VCaP (cell line): ENCODE results near the gene POC1A.
A peak's percentile ranks its signal among the peaks of the same experiment; 100 is the strongest.
"Not testable (repeated sequence)": the region's sequence is repeated elsewhere in the genome, so short reads cannot be mapped to it uniquely, and the experiment has no call there.

Experiments
- H3K27ac ChIP-seq: fragments of 450-650 bp; 2 replicates; pipeline ENCODE4 v1.5.1; 2017
- CTCF ChIP-seq: fragments of 450-650 bp; conservative IDR thresholded peaks from 2 replicates; pipeline ENCODE4 v1.5.1; 2017; ENCODE audit warnings: mild to moderate bottlenecking, moderate library complexity

Gene POC1A

DNA sequence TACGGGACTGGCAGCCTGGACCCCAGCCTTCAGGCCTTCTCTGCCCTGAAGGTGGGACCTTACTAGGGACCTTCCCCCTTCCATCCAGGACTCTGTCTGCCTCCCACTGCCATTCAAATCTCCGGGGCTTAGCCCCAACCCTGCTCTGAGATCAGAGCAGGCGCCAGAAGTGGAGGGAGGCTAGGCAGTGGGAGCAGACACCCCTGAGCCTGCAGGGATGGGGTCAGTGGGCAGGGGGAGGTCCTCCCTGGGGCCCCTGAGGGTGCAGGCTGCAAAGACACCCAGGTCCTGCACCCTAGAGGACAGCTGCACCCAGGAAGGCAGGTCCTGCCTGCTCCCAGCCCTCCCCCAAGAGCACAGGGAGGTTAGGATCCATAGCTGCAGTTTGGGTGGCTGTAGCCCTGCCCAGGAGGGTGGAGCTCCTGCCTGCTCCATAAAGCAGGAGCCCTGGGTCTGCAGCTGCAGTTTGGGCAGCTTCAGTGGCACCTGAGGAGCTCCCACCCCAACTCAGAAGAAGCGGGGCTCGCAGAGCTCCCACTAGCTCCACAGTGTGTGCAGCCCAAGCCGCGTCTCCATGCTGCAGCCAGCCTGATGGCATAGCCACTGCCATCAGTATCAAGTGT, 8.1 kb upstream of the POC1A start:
- peak overlapping the region; percentile 73 for H3K27ac ChIP-seq
- no peak for TF ChIP-seq CTCF

- no peak for TF ChIP-seq CTCF
- no peak overlapping the region for H3K27ac ChIP-seq
Observed at GRCh38 chr3:52159503-52159902, 5.3 kb upstream of the POC1A start.

DNA sequence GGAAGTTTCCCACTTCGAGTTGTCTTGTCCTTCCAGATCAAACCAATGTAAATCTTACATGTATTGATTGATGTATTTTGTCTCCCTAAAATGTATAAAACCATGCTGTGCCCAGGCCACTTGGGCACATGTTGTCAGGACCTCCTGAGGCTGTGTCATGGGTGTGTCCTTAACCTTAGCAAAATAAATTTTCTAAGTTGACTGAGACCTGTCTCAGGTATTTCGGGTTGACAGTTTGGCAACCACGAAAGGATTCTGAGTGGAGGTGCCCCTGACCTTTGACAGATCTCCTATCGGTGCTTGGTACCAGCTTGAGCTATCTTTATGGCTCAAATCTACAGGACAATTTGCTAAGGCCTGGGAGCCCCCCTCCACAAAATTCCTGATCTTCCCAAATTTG, 1.7 kb upstream of the POC1A start:
- no peak for TF ChIP-seq CTCF
- H3K27ac ChIP-seq: no peak overlapping the region

DNA sequence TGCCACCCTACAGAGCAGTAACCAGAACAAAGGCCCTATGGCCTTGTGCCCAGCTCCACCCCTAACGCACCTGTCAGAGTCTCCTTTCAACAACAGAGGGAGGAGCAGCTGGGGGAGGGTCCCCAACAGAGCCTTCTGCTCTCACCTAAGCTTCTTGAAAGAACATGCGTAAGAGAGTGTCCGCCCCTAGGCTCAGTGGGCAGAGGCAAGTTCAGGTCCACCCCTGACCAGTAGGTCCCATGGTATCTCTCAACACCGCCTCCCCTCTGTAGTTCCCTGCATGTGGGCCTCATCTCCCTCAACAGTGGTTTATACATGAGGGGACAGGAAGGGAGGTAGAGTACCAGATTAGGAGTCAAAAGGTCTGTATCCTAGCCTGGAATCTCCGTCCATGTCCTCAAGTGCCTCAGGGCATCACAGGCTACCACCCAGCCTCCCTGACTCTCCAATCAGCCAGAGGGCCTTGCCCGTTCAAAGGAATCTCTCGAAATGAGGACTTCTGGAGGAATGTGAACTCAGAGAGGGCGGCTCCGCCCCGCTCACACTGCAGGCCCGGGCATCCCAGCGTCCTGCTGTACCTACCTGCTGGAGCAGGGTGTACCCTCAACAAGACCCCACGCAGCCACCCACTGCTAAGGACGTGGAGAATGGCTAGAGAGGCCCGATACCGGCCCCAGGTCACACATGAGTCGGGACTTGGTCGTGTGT, 680 bp downstream of the POC1A start:
- no peak for TF ChIP-seq CTCF
- peak overlapping the region; percentile 82 for H3K27ac ChIP-seq

DNA sequence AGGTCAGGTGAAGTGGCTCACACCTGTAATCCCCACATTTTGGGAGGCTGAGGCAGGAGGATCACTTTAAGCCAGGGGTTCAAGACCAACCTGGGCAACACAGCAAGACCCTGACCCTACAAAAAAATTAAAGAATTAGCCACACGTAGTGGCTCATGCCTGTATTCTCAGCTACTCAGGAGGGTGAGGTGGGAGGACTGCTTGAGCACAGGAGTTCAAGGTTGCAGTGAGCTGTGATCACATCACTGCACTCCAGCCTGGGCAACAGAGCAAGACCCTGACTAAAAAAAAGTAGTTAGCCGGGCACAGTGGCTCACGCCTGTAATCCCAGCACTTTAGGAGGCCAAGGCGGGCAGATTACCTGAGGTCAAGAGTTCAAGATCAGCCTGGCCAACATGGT, 2.2 kb downstream of the POC1A start:
- not testable (repeated sequence) for H3K27ac ChIP-seq

DNA sequence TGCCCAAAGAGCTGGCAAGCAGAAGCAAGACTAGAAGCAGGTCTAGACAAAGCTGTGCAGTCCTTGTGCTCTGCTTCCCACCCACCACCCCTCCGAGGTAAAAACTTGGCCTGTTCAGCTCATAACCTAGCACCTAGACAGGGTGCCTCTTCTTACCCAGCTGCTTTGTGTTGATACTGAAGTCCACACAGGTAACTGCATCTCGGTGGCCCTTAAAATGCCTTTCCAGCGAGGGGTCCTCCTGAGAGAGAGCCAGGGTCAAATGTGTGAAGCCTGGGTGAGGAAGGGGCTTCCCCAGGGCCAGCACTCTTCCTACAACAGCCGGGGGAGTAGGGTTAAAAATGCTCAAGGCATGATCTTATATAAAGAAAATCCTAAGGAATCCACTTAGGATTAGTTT, 3.4 kb downstream of the POC1A start:
- TF ChIP-seq CTCF: no peak
- H3K27ac ChIP-seq: no peak overlapping the region

DNA sequence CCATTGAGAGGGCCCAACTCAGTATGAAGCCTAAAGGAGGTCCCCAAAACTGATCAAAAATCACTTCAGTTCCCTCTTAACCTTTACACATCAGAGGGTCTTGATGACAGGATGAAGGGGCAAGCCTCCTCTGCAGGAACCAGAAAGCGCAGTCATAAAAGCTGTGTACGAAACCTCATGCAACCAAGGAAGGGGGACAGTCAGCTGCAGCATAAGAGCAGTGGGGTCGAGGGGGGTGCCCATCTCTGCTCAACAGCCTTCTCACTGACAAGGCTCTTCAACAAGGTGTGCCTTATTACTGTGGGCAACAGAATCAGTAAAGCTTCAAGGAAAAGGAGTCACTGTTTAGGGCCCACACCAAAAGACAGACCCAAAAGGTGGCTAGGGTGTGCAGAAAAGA, 3.9 kb downstream of the POC1A start:
- H3K27ac ChIP-seq: no peak overlapping the region
- no peak for TF ChIP-seq CTCF

- no peak overlapping the region for H3K27ac ChIP-seq
- TF ChIP-seq CTCF: no peak
Observed at GRCh38 chr3:52149726-52150125, 4.5 kb downstream of the POC1A start.
